ENCODE results near the gene TAGLN.

TAGLN gene

GRCh38 chr11:117199053-117199915, at the start of gene TAGLN:
TSS of gene TAGLN (plus strand) at chr11:117199370. CDS start at chr11:117203014, 3,644 bp downstream.
- DNase-seq (ENCODE audit: low spot score), result peak; percentile 59

GRCh38 chr11:117152066-117152465, 47.1 kb upstream of the TAGLN start:
- no peak for DNase-seq (ENCODE audit: low spot score)

- no peak for DNase-seq (ENCODE audit: low spot score)
These were observed 44.7 kb upstream of the TAGLN start for GRCh38 chr11:117154468-117154867.

GRCh38 chr11:117157507-117157906, 41.7 kb upstream of the TAGLN start:
- DNase-seq (ENCODE audit: low spot score), result no peak

- DNase-seq (ENCODE audit: low spot score), result no peak
These were observed 39.3 kb upstream of the TAGLN start for GRCh38 chr11:117159892-117160291.

- no peak for DNase-seq (ENCODE audit: low spot score)
These were observed 38.3 kb upstream of the TAGLN start for GRCh38 chr11:117160826-117161225.

GRCh38 chr11:117166491-117166890, 32.7 kb upstream of the TAGLN start:
- DNase-seq (ENCODE audit: low spot score), result no peak

- no peak for DNase-seq (ENCODE audit: low spot score)
These were observed 29.4 kb upstream of the TAGLN start for GRCh38 chr11:117169736-117170135.

- DNase-seq (ENCODE audit: low spot score), result no peak
These were observed 29.0 kb upstream of the TAGLN start for GRCh38 chr11:117170210-117170609.

GRCh38 chr11:117171007-117171403, 28.2 kb upstream of the TAGLN start:
- no peak for DNase-seq (ENCODE audit: low spot score)

GRCh38 chr11:117171404-117172061, 27.6 kb upstream of the TAGLN start:
- DNase-seq (ENCODE audit: low spot score), result no peak

- no peak for DNase-seq (ENCODE audit: low spot score)
These were observed 26.3 kb upstream of the TAGLN start for GRCh38 chr11:117172724-117173421.

GRCh38 chr11:117175104-117175503, 24.1 kb upstream of the TAGLN start:
- no peak for DNase-seq (ENCODE audit: low spot score)

- DNase-seq (ENCODE audit: low spot score), result no peak
These were observed 23.4 kb upstream of the TAGLN start for GRCh38 chr11:117175781-117176180.

- DNase-seq (ENCODE audit: low spot score), result no peak
These were observed 23.0 kb upstream of the TAGLN start for GRCh38 chr11:117176186-117176585.

- no peak for DNase-seq (ENCODE audit: low spot score)
These were observed 21.5 kb upstream of the TAGLN start for GRCh38 chr11:117177534-117178209.

GRCh38 chr11:117178210-117179034, 20.7 kb upstream of the TAGLN start, which contains the start of gene SIDT2:
TSS of gene SIDT2 (plus strand) at chr11:117178743. CDS start at chr11:117179264, 521 bp downstream.
- DNase-seq (ENCODE audit: low spot score), result peak; percentile 90

- DNase-seq (ENCODE audit: low spot score), result peak; percentile 52
These were observed 19.8 kb upstream of the TAGLN start for GRCh38 chr11:117179048-117179999.

GRCh38 chr11:117180020-117180419, 19.1 kb upstream of the TAGLN start:
- no peak for DNase-seq (ENCODE audit: low spot score)

Measured in SW480 (cell line).